A549 (cell line): ENCODE measurements around the gene SEMA3A.

Source experiments
- EHMT2 ChIP-seq: fragments of 200-600 bp; sonication (generic); IDR thresholded peaks from 2 replicates; pipeline ENCODE4 v1.6.1; 2016; ENCODE audit warnings: antibody characterized with exemption, low read depth, mild to moderate bottlenecking, moderate library complexity
- MYC ChIP-seq: IDR thresholded peaks from 2 replicates; pipeline ENCODE4 v1.6.1; 2012; ENCODE audit warnings: mild to moderate bottlenecking, inconsistent platforms, low read length, improper control_type of control experiment, borderline replicate concordance

- no peak for TF ChIP-seq MYC
- no peak for TF ChIP-seq EHMT2
Measured at GRCh38 chr7:84162584-84162983, 32.0 kb downstream of the SEMA3A start.
